IMR-90 (cell line): ENCODE results near the gene SUCLA2. TPM values are rescaled to one million over a fixed set of nuclear protein-coding genes. Genes with fewer than 3 reads are reported as not detected.
A peak's percentile ranks its signal among the peaks of the same experiment; 100 is the strongest.

Experiments
- ATAC-seq: fragments of 200-7000 bp; cut with Tn5 transposase; 2 replicates; pipeline ENCODE4 v1.9.1; 2020; ENCODE audit warnings: low read depth, mild to moderate bottlenecking, moderate library complexity
- BruUV-seq: library from RNA; stranded (reverse); fragments of 400-500 nt; replicated peaks from 2 replicates; lab custom pipeline; 2021; lab: Mats Ljungman, UMichigan
- CTCF ChIA-PET: fragments of 300-600 bp; formaldehyde crosslinking; extraction: SDS; loops from one replicate; lab custom pipeline; 2021; ENCODE audit warnings: antibody characterized with exemption; lab: Yijun Ruan, JAX
- POLR2A ChIA-PET: fragments of 300-600 bp; sonication (Branson Sonifier 250); formaldehyde crosslinking; loops from one replicate; lab custom pipeline; 2022; ENCODE audit warnings: antibody characterized with exemption; ENCODE audit not compliant: unreplicated experiment; lab: Charles Lee
- DNase-seq: peaks from one replicate; pipeline ENCODE4 v3.0.0; 2013
- H2AFZ ChIP-seq: replicated peaks from 2 replicates; pipeline ENCODE3; 2013; ENCODE audit warnings: low read length, mild to moderate bottlenecking; ENCODE audit not compliant: poor library complexity
- H2AK5ac ChIP-seq: 2 replicates; pipeline ENCODE4 v1.6.1; 2013; ENCODE audit warnings: low read depth, low read length, inconsistent platforms
- H2AK9ac ChIP-seq: replicated peaks from 2 replicates; pipeline ENCODE3; 2013; ENCODE audit warnings: mild to moderate bottlenecking, low read depth, low read length, moderate library complexity; ENCODE audit not compliant: poor library complexity
- H2BK120ac ChIP-seq: 2 replicates; pipeline ENCODE4 v1.6.1; 2013; ENCODE audit warnings: low read depth, low read length, inconsistent platforms
- H2BK15ac ChIP-seq: 3 replicates; pipeline ENCODE4 v1.6.1; 2013; ENCODE audit warnings: low read depth, low read length, inconsistent platforms
- H2BK20ac ChIP-seq: 2 replicates; pipeline ENCODE4 v1.6.1; 2013; ENCODE audit warnings: low read depth, mild to moderate bottlenecking, inconsistent platforms, low read length, moderate library complexity
- H2BK5ac ChIP-seq: 2 replicates; pipeline ENCODE4 v1.6.1; 2013; ENCODE audit warnings: mild to moderate bottlenecking, low read depth, low read length, inconsistent platforms; ENCODE audit not compliant: poor library complexity, severe bottlenecking
- H3K14ac ChIP-seq: replicated peaks from 2 replicates; pipeline ENCODE4 v1.6.1; 2013; ENCODE audit warnings: low read depth, low read length, inconsistent platforms
- H3K18ac ChIP-seq: 2 replicates; pipeline ENCODE4 v1.6.1; 2013; ENCODE audit warnings: low read depth, low read length, control low read depth
- H3K23ac ChIP-seq: 2 replicates; pipeline ENCODE4 v1.6.1; 2013; ENCODE audit warnings: low read depth, low read length, inconsistent platforms
- H3K27ac ChIP-seq: 2 replicates; pipeline ENCODE4 v1.5.1; 2013; ENCODE audit warnings: mild to moderate bottlenecking, control low read depth, low read length; ENCODE audit not compliant: insufficient read depth
- H3K27me3 ChIP-seq: 2 replicates; pipeline ENCODE4 v1.6.1; 2013; ENCODE audit warnings: low read length; ENCODE audit not compliant: control insufficient read depth, insufficient read depth
- H3K36me3 ChIP-seq: 2 replicates; pipeline ENCODE4 v1.6.1; 2013; ENCODE audit warnings: low read length, mixed read lengths; ENCODE audit not compliant: control insufficient read depth, insufficient read depth
- H3K4ac ChIP-seq: 2 replicates; pipeline ENCODE4 v1.6.1; 2013; ENCODE audit warnings: low read depth, low read length, inconsistent platforms
- H3K4me1 ChIP-seq: 2 replicates; pipeline ENCODE4 v1.6.1; 2013; ENCODE audit warnings: low read length, mixed read lengths; ENCODE audit not compliant: control insufficient read depth, insufficient read depth
- H3K4me2 ChIP-seq: 2 replicates; pipeline ENCODE4 v1.6.1; 2013; ENCODE audit warnings: low read depth, mild to moderate bottlenecking, control low read depth, low read length, moderate library complexity
- H3K4me3 ChIP-seq: 2 replicates; pipeline ENCODE4 v1.5.1; 2013; ENCODE audit warnings: low read depth, mild to moderate bottlenecking, control low read depth, low read length, moderate library complexity; ENCODE audit not compliant: insufficient read depth
- H3K56ac ChIP-seq: 2 replicates; pipeline ENCODE4 v1.6.1; 2013; ENCODE audit warnings: low read length, inconsistent platforms; ENCODE audit not compliant: insufficient read depth; ENCODE audit errors: extremely low read depth
- H3K79me1 ChIP-seq, 2 experiments: 2 replicates each; pipeline ENCODE4 v1.6.1; 2013; ENCODE audit warnings: low read length in 2 of 2, inconsistent platforms in 1 of 2, low read depth in 1 of 2
- H3K9ac ChIP-seq: 2 replicates; pipeline ENCODE4 v1.6.1; 2013; ENCODE audit warnings: low read depth, low read length, control low read depth
- H3K9me1 ChIP-seq: 2 replicates; pipeline ENCODE4 v1.6.1; 2013; ENCODE audit warnings: low read length, inconsistent platforms; ENCODE audit not compliant: insufficient read depth
- H3K9me3 ChIP-seq: 2 replicates; pipeline ENCODE4 v1.6.1; 2013; ENCODE audit warnings: low read length; ENCODE audit not compliant: control insufficient read depth, insufficient read depth
- H4K20me1 ChIP-seq: 2 replicates; pipeline ENCODE4 v1.6.1; 2013; ENCODE audit warnings: low read length, inconsistent platforms; ENCODE audit not compliant: insufficient read depth
- H4K5ac ChIP-seq: 2 replicates; pipeline ENCODE4 v1.6.1; 2013; ENCODE audit warnings: mild to moderate bottlenecking, low read depth, low read length, control low read depth
- H4K8ac ChIP-seq, 2 experiments: 2 replicates each; pipeline ENCODE4 v1.6.1; 2013; ENCODE audit warnings: low read depth in 2 of 2, low read length in 2 of 2, control low read depth in 1 of 2, inconsistent platforms in 1 of 2
- H4K91ac ChIP-seq: 2 replicates; pipeline ENCODE4 v1.6.1; 2013; ENCODE audit warnings: low read depth, low read length, inconsistent platforms; ENCODE audit not compliant: insufficient read depth
- MAFK ChIP-seq: IDR thresholded peaks from 2 replicates; pipeline ENCODE4 v1.6.1; 2012; ENCODE audit warnings: low read depth, low read length, improper control_type of control experiment
- POLR2A ChIP-seq: IDR thresholded peaks from 2 replicates; pipeline ENCODE4 v1.6.1; 2012; ENCODE audit warnings: mild to moderate bottlenecking, low read depth, low read length
- dilution Hi-C: fragments of 300-500 bp; cut with HindIII; formaldehyde crosslinking; loops from one replicate; pipeline ENCODE4 v1.14.3; 2018; ENCODE audit warnings: low sequenced_read_pairs; ENCODE audit not compliant: unreplicated experiment
- in situ Hi-C: fragments of 300-500 bp; cut with MboI; formaldehyde crosslinking; loops from 3 replicates; pipeline ENCODE4 v1.14.3; 2019; ENCODE audit warnings: low sequenced_read_pairs, inconsistent platforms, mixed read lengths
- intact Hi-C: fragments of 100-400 bp; cut with micrococcal nuclease; formaldehyde crosslinking; loops from 2 replicates; pipeline ENCODE4 v1.10.0; 2022
- polyA plus RNA-seq, 3 experiments: library from polyadenylated mRNA; depleted of rRNA; stranded (reverse); fragments of >200 nt; gene quantifications; 2 replicates each; pipeline ENCODE4 v1.2.3, GENCODE V29; 2012; ENCODE audit warnings: low replicate concordance in 1 of 3
- total RNA-seq: library from RNA; depleted of rRNA; stranded (reverse); fragments of >200 nt; gene quantifications from 2 replicates; pipeline ENCODE4 v1.2.3, GENCODE V29; 2012

SUCLA2 gene
- total and polyA plus RNA-seq, 2 of the 4 experiments (the other 2 are of a cell fraction) = 31.5 to 36.1 TPM

DNA sequence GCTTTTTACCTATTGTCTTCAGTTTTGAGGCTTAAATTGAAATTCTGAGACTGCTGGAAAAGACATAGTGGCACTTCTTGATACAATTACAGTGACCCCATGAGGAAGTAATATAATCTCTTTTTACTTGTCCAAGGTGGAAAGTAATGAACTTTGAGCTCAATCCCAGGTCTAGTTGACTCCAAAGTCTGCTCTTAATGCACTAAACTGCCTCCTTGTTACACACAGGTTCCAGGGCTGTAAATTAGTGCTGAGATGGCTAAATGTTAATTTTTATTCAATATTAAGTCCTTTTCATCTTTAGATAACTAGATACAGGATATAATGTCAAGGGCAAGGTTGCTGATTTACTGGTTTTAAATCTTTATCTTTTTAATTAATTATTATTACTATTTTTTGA is 39.0 kb upstream of the SUCLA2 start:
- H3K14ac ChIP-seq = no peak overlapping the region
- no peak for ATAC-seq

More for the DNA sequence above, 39.0 kb upstream of the SUCLA2 start:
- no peak overlapping the region for H2BK5ac ChIP-seq
- H3K9me3 ChIP-seq = no peaks in the 10 kb centered on the region
- H2AK5ac ChIP-seq = no peak overlapping the region
- peaks cover 3% of the 10 kb centered on the region; the same call in 1 of the 2 replicates for H4K20me1 ChIP-seq
- no peak overlapping the region for H4K91ac ChIP-seq
- H3K4me2 ChIP-seq = no peak overlapping the region
- BruUV-seq = no TSS peak
- H3K4me3 ChIP-seq = no peak overlapping the region
- H2AFZ ChIP-seq = no peak overlapping the region
- dilution Hi-C loops = no loop called here
- no peak overlapping the region for H2BK120ac ChIP-seq
- H2BK20ac ChIP-seq = no peak overlapping the region
- no peak overlapping the region for H3K18ac ChIP-seq
- H3K9ac ChIP-seq = no peak overlapping the region
- H3K23ac ChIP-seq = no peak overlapping the region
- intact Hi-C loops = no loop called here
- H3K9me1 ChIP-seq = peaks cover 7% of the 10 kb centered on the region
- CTCF ChIA-PET = no interaction called here
- TF ChIP-seq POLR2A (no peak), MAFK (peak; percentile 49)
- no peak overlapping the region for H4K8ac ChIP-seq
- no peaks in the 10 kb centered on the region for H3K27me3 ChIP-seq
- no peak overlapping the region for H3K4ac ChIP-seq
- in situ Hi-C loops = no loop called here
- H3K56ac ChIP-seq = no peak overlapping the region
- POLR2A ChIA-PET = no interaction called here
- no peak overlapping the region for H4K5ac ChIP-seq
- peaks cover 10 to 35% of the 10 kb centered on the region in 2 experiments for H3K79me1 ChIP-seq
- peaks cover 8% of the 10 kb centered on the region for H3K4me1 ChIP-seq
- no peak overlapping the region for H2BK15ac ChIP-seq
- H3K27ac ChIP-seq = no peak overlapping the region
- H3K36me3 ChIP-seq = peaks cover 1% of the 10 kb centered on the region; the same call in 1 of the 2 replicates
- no peak overlapping the region for H2AK9ac ChIP-seq
- DNase-seq = no peak
